HepG2 (cell line): ENCODE data around the gene TP53TG5. TPM values are rescaled to one million over a fixed set of nuclear protein-coding genes. Genes with fewer than 3 reads are reported as not detected.

Source experiments
- ISX ChIP-seq: sonication (generic); formaldehyde crosslinking; conservative IDR thresholded peaks from 2 replicates; pipeline ENCODE4 v1.5.0; 2020; ENCODE audit warnings: missing genetic modification reagents
- MNT ChIP-seq: fragments of 450-650 bp; IDR thresholded peaks from 2 replicates; pipeline ENCODE4 v1.6.1; 2016
- NFKB2 ChIP-seq: sonication (generic); formaldehyde crosslinking; IDR thresholded peaks from 2 replicates; pipeline ENCODE4 v1.4.0; 2020; ENCODE audit warnings: missing genetic modification reagents, borderline replicate concordance
- NRL ChIP-seq: sonication (generic); formaldehyde crosslinking; IDR thresholded peaks from 2 replicates; pipeline ENCODE4 v1.5.0; 2020; ENCODE audit warnings: missing genetic modification reagents, mild to moderate bottlenecking, moderate library complexity, borderline replicate concordance
- REST ChIP-seq, 2 experiments: IDR thresholded peaks; 2 replicates each; pipeline ENCODE4 v1.6.1; 2011 to 2012; ENCODE audit warnings: low read length in 2 of 2, borderline replicate concordance in 1 of 2, low read depth in 1 of 2, mild to moderate bottlenecking in 1 of 2, moderate library complexity in 1 of 2
- SNAPC4 ChIP-seq: sonication (generic); formaldehyde crosslinking; IDR thresholded peaks from 2 replicates; pipeline ENCODE4 v1.4.0; 2020; ENCODE audit warnings: mild to moderate bottlenecking, missing genetic modification reagents
- ZNF687 ChIP-seq: sonication (generic); formaldehyde crosslinking; IDR thresholded peaks from 2 replicates; pipeline ENCODE4 v1.5.1; 2020; ENCODE audit warnings: mild to moderate bottlenecking, missing genetic modification reagents, moderate library complexity
- ZXDC ChIP-seq: sonication (generic); formaldehyde crosslinking; IDR thresholded peaks from 2 replicates; pipeline ENCODE4 v1.5.0; 2020; ENCODE audit warnings: mild to moderate bottlenecking, missing genetic modification reagents
- polyA plus RNA-seq, 8 experiments: library from polyadenylated mRNA; depleted of rRNA in 3 of 8; stranded (reverse) in 7 of 8; unstranded in 1 of 8; fragments of >200 nt; fragmentation: Illumina TruSeq in 4 of 8; extraction: Trizol in 4 of 8; gene quantifications; 2 replicates each; pipeline versions ENCODE4 v1.2.1 to v1.2.3, GENCODE V29; 2011 to 2016; ENCODE audit warnings: low read depth in 4 of 8, missing spikeins in 1 of 8, mixed read lengths in 1 of 8; ENCODE audit not compliant: insufficient read depth in 1 of 8
- total RNA-seq, 5 experiments: library from RNA; depleted of rRNA; stranded (reverse); fragments of >200 nt; fragmentation: Illumina TruSeq; extraction: Trizol; gene quantifications; 2 replicates each; pipeline ENCODE4 v1.2.3, GENCODE V29; 2016; ENCODE audit warnings: low read depth in 1 of 5

Gene TP53TG5
- total and polyA plus RNA-seq, 2 of the 13 experiments (the other 11 are each of a cell fraction or from before 2014, with no cell fraction given): 0.11 TPM; not detected in 1

- 0 out of 2 replicates have a peak, but pooled peaks have one; percentile 10 for TF ChIP-seq NFKB2 (CRISPR knock-in tag)
- peak; percentile 58 for TF ChIP-seq ZNF687 (CRISPR knock-in tag)
- TF ChIP-seq NRL (CRISPR knock-in tag): peak; percentile 85; the same call in 1 of the 2 replicates
- 0 out of 2 replicates have a peak, but pooled peaks have one; percentile 5 for TF ChIP-seq ISX
- TF ChIP-seq ZXDC (CRISPR knock-in tag): no peak
- no peak for TF ChIP-seq REST (IDR thresholded peaks at IDR 0.05; ENCODE audit: borderline replicate concordance in 1 of 2, low read depth in 1 of 2, low read length in 2 of 2)
- TF ChIP-seq SNAPC4 (CRISPR knock-in tag): no peak
- TF ChIP-seq MNT: no peak
Measured at GRCh38 chr20:45363611-45364492, 14.3 kb downstream of the TP53TG5 start (continued).
